ENCODE results near the gene SKAP1. TPM values are rescaled to one million over a fixed set of nuclear protein-coding genes. Genes with fewer than 3 reads are reported as not detected.

SKAP1 gene
- total and polyA plus RNA-seq, 4 donors = 1.4 to 4.9 (median 2.5) TPM

GRCh38 chr17:48322060-48322459 lies 108.0 kb downstream of the SKAP1 start:
- Histone ChIP-seq H3K27me3 (ENCODE audit: control insufficient read depth in 3 of 3, insufficient read depth in 3 of 3, low read length in 2 of 3) (peaks cover 2 to 7% (median 2%) of the 10 kb centered on the region in 3 donors), H3K4me3 (no peak overlapping the region), H3K27ac (ENCODE audit: low read depth in 1 of 2, low read length in 1 of 2) (no peak overlapping the region), H3K36me3 (ENCODE audit: control insufficient read depth in 4 of 4, insufficient read depth in 4 of 4, low read length in 4 of 4) (no peaks in the 10 kb centered on the region), H3K4me1 (ENCODE audit: control insufficient read depth in 5 of 5, insufficient read depth in 5 of 5, low read length in 5 of 5) (no peaks in the 10 kb centered on the region), H3K9me3 (ENCODE audit: control insufficient read depth in 4 of 4, insufficient read depth in 3 of 4, low read length in 3 of 4) (no peaks in the 10 kb centered on the region), H3K9ac (ENCODE audit: insufficient read depth in 1 of 2, low read length in 2 of 2) (no peak overlapping the region)
- ATAC-seq (ENCODE audit: insufficient read depth, low FRiP score) (no peak), DNase-seq (no peak)
- TF ChIP-seq CTCF (IDR thresholded peaks at IDR 0.05; ENCODE audit: control extremely low read depth, extremely low read depth) = no peak

GRCh38 chr17:48317732-48318131 lies 112.3 kb downstream of the SKAP1 start:
- Histone ChIP-seq H3K4me1 (ENCODE audit: control insufficient read depth in 5 of 5, insufficient read depth in 5 of 5, low read length in 5 of 5) (no peaks in the 10 kb centered on the region), H3K27me3 (ENCODE audit: control insufficient read depth in 3 of 3, insufficient read depth in 3 of 3, low read length in 2 of 3) (peaks cover 2 to 19% (median 8%) of the 10 kb centered on the region in 3 donors), H3K36me3 (ENCODE audit: control insufficient read depth in 4 of 4, insufficient read depth in 4 of 4, low read length in 4 of 4) (no peaks in the 10 kb centered on the region), H3K27ac (ENCODE audit: low read depth in 1 of 2, low read length in 1 of 2) (no peak overlapping the region), H3K4me3 (no peak overlapping the region), H3K9ac (ENCODE audit: insufficient read depth in 1 of 2, low read length in 2 of 2) (no peak overlapping the region), H3K9me3 (ENCODE audit: control insufficient read depth in 4 of 4, insufficient read depth in 3 of 4, low read length in 3 of 4) (no peaks in the 10 kb centered on the region)
- ATAC-seq (ENCODE audit: insufficient read depth, low FRiP score) (no peak), DNase-seq (no peak)
- WGBS, 2 donors = 95 to 100% methylated on average over 1 of the region's 1 CpG
- TF ChIP-seq CTCF (IDR thresholded peaks at IDR 0.05; ENCODE audit: control extremely low read depth, extremely low read depth) = no peak

- Histone ChIP-seq H3K36me3 (ENCODE audit: control insufficient read depth in 4 of 4, insufficient read depth in 4 of 4, low read length in 4 of 4) (no peaks in the 10 kb centered on the region), H3K27me3 (ENCODE audit: control insufficient read depth in 3 of 3, insufficient read depth in 3 of 3, low read length in 2 of 3) (peaks cover 4 to 45% (median 30%) of the 10 kb centered on the region in 3 donors), H3K9me3 (ENCODE audit: control insufficient read depth in 4 of 4, insufficient read depth in 3 of 4, low read length in 3 of 4) (no peaks in the 10 kb centered on the region), H3K4me1 (ENCODE audit: control insufficient read depth in 5 of 5, insufficient read depth in 5 of 5, low read length in 5 of 5) (no peaks in the 10 kb centered on the region), H3K4me3 (no peak overlapping the region), H3K9ac (ENCODE audit: insufficient read depth in 1 of 2, low read length in 2 of 2) (no peak overlapping the region), H3K27ac (ENCODE audit: low read depth in 1 of 2, low read length in 1 of 2) (no peak overlapping the region)
- TF ChIP-seq CTCF (IDR thresholded peaks at IDR 0.05; ENCODE audit: control extremely low read depth, extremely low read depth) = no peak
- ATAC-seq (ENCODE audit: insufficient read depth, low FRiP score) (no peak), DNase-seq (no peak)
- 65 to 84% methylated on average over 2 of the region's 2 CpGs for WGBS, 2 donors
Measured at GRCh38 chr17:48314716-48315115, 115.3 kb downstream of the SKAP1 start.

GRCh38 chr17:48313096-48313755 lies 116.8 kb downstream of the SKAP1 start:
- H3K27me3 ChIP-seq (ENCODE audit: control insufficient read depth in 3 of 3, insufficient read depth in 3 of 3, low read length in 2 of 3) = peaks cover 5 to 50% (median 36%) of the 10 kb centered on the region in 3 donors
- TF ChIP-seq CTCF (IDR thresholded peaks at IDR 0.05; ENCODE audit: control extremely low read depth, extremely low read depth) = no peak
- H3K9me3 ChIP-seq (ENCODE audit: control insufficient read depth in 4 of 4, insufficient read depth in 3 of 4, low read length in 3 of 4) = no peaks in the 10 kb centered on the region
- WGBS, 2 donors = 66 to 80% methylated on average over 8 of the region's 8 CpGs
- no peak overlapping the region for H3K9ac ChIP-seq (ENCODE audit: insufficient read depth in 1 of 2, low read length in 2 of 2)
- no peaks in the 10 kb centered on the region for H3K4me1 ChIP-seq (ENCODE audit: control insufficient read depth in 5 of 5, insufficient read depth in 5 of 5, low read length in 5 of 5)
- H3K27ac ChIP-seq (ENCODE audit: low read depth in 1 of 2, low read length in 1 of 2) = no peak overlapping the region
- DNase-seq = no peak
- H3K4me3 ChIP-seq = no peak overlapping the region
- ATAC-seq (ENCODE audit: insufficient read depth, low FRiP score) = no peak
- no peaks in the 10 kb centered on the region for H3K36me3 ChIP-seq (ENCODE audit: control insufficient read depth in 4 of 4, insufficient read depth in 4 of 4, low read length in 4 of 4)
